GM13977 (cell line): ENCODE results near the gene DHX58.

Source experiments
- DNase-seq: peaks from one replicate; pipeline ENCODE4 v3.0.0; 2012; ENCODE audit warnings: low spot score
- in situ Hi-C: fragments of 300-500 bp; cut with MboI; formaldehyde crosslinking; loops from one replicate; pipeline ENCODE4 v1.12.0; 2022; ENCODE audit warnings: low sequenced_read_pairs, low pct_unique_long_range_greater_than_20kb, mixed read lengths, inconsistent platforms; ENCODE audit not compliant: unreplicated experiment
- TF ChIP-seq, protein P1 (sequence below): IDR thresholded peaks from 2 replicates; pipeline ENCODE4 v1.5.1; 2012; ENCODE audit warnings: mild to moderate bottlenecking, control low read depth; ENCODE audit not compliant: insufficient read depth; ENCODE audit errors: extremely low read depth, missing control alignments

DHX58 gene

DNA sequence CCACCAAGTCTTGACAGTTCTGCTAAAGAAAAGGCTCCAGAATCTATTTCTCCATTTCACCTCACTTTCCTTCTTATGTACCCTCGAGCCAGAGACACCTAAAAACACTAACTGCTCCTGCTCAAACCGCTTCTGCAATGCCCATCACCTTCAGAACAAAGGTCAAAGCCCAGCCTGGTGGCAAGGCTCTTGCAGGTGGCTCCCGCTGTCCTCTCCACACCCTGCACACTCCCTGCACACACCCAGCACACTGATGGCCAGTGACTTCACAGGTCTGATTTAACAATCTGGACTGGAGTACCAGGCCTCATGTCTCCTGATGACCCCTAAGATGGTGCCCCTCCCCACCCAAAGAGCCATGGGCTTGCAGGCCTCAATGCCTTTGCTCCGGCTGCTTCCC lies 52.3 kb downstream of the DHX58 start:
- TF ChIP-seq, protein P1, sequence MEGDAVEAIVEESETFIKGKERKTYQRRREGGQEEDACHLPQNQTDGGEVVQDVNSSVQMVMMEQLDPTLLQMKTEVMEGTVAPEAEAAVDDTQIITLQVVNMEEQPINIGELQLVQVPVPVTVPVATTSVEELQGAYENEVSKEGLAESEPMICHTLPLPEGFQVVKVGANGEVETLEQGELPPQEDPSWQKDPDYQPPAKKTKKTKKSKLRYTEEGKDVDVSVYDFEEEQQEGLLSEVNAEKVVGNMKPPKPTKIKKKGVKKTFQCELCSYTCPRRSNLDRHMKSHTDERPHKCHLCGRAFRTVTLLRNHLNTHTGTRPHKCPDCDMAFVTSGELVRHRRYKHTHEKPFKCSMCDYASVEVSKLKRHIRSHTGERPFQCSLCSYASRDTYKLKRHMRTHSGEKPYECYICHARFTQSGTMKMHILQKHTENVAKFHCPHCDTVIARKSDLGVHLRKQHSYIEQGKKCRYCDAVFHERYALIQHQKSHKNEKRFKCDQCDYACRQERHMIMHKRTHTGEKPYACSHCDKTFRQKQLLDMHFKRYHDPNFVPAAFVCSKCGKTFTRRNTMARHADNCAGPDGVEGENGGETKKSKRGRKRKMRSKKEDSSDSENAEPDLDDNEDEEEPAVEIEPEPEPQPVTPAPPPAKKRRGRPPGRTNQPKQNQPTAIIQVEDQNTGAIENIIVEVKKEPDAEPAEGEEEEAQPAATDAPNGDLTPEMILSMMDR, result no peak
- DNase-seq, result no peak
- in situ Hi-C loops, result no loop called here

DNA sequence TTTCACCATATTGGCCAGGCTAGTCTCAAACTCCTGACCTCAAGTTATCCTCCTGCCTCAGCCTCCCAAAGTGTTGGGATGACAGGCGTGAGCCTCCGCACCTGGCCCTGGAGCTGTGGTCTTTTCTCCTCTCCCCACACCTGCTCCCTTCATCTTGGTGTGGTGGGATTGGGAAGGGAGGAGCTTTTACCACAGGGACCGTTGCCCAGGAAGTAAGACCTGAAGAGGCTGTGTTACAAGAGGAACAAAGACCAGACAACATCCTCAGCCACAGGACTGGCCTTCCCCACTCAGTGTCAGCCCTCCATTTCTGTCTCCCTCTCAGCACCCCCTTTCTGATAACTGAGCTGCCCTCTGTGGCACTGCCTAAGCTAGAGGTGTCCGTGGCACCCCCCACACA lies 52.7 kb downstream of the DHX58 start:
- in situ Hi-C loops, result no loop called here
- TF ChIP-seq, protein P1, result no peak
- no peak for DNase-seq

DNA sequence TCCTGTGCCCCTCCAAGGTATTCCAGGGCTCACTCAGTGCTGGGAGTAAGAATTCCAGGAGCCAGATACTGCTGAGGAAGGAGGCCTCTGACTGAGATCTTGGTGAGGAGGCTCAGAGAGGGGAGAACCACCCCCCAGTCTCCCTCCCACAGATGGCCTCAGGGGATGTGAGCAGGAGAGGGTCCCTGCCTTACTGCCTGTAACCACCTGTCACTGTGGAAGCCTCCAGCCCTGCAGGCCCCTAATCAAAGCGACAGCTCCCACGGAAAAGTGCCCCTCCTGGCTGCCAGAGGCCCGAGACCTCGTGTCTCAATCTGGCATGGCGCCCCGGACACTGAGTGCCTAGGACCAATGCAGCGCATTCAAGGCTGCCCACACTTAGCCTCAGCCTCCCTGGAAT lies 54.5 kb downstream of the DHX58 start:
- in situ Hi-C loops, result no loop called here
- TF ChIP-seq, protein P1, result no peak
- no peak for DNase-seq

DNA sequence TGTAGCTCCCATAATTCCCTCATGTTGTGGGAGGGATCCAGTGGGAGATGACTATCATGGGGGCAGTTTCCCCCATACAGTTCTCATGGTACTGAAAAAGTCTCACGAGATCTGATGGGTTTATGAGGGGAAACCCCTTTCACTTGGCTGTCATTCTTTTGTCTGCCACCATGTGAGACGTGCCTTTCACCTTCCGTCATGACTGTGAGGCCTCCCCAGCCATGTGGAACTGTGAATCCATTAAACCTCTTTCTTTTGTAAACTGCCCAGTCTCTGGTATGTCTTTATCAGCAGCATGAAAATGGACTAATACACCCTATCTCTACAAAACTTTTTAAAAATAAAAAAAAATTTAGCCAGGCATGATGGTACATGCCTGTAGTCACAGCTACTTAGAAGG lies 55.9 kb downstream of the DHX58 start:
- DNase-seq, result no peak
- TF ChIP-seq, protein P1, result no peak
- in situ Hi-C loops, result no loop called here

DNA sequence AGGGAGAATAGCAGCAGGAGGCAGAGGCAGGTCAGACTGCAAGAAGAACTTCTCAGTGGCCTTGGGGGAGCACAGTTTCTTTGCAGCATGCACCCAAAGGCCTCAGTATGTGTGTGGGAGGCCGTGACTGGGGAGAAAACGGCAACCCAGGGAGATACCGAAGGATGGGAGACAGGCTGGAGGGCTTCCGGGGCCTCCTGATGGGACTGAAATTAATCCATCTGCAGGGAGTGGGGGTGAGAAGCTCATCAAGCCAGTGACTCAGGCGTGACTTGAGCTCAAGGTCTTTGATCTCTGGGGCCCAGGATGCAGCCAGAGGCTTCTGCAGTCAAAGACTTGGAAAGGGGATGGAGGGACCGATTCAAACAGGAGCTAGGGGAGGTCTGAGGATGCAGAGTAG lies 57.0 kb downstream of the DHX58 start:
- in situ Hi-C loops, result no loop called here
- DNase-seq, result no peak
- TF ChIP-seq, protein P1, result no peak

DNA sequence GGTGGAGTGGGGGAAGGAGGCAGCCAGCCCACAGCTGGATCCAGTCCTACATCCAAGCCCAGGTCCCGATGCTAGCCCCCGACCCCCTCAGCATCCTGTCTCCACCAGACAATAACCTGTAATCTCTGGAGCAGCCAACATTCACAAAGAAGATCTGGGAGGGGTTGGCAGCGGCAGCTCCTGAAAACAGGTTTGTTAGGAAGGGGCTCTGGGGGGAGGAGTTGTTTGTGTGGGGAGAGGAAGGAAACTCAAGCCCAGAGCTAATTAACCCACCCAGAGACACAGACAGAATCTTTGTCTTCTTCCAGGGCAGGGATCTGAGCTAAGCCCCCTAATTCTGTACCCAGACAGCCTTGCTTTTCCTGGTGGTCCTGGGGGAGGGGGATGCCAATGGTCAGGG lies 57.5 kb downstream of the DHX58 start:
- in situ Hi-C loops, result no loop called here
- DNase-seq, result no peak
- TF ChIP-seq, protein P1, result no peak
